ENCODE results near the gene ACSL5. TPM values are rescaled to one million over a fixed set of nuclear protein-coding genes. Genes with fewer than 3 reads are reported as not detected.
A peak's percentile ranks its signal among the peaks of the same experiment; 100 is the strongest.
"Not testable (repeated sequence)": the region's sequence is repeated elsewhere in the genome, so short reads cannot be mapped to it uniquely, and the experiment has no call there.

The ACSL5 gene
- total RNA-seq, 1 donor from 2014 or later: 46.7 TPM

DNA sequence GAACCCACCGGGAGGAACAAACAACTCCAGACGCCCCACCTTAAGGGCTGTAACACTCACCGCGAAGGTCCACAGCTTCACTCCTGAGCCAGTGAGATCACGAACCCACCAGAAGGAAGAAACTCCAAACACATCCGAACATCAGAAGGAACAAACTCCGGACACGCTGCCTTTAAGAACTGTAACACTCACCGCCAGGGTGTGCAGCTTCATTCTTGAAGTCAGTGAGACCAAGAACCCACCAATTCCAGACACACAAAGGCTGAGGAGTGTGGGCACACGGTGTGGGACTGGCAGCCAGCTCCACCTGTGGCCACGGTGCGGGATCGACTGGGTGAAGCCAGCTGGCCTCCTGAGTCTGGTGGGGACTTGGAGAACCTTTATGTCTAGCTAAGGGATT lies 2.6 kb upstream of the ACSL5 start:
- intact Hi-C loops (cut with micrococcal nuclease); H3K27me3 Mint-ChIP-seq (ENCODE audit: insufficient read depth); DNase-seq (ENCODE audit: low spot score); H3K9me3 Mint-ChIP-seq; H3K36me3 Mint-ChIP-seq (ENCODE audit: low read depth); H3K4me3 Mint-ChIP-seq; H3K27ac Mint-ChIP-seq: not testable (repeated sequence)
- peaks cover 25% of the 10 kb centered on the region for H3K4me1 Mint-ChIP-seq (ENCODE audit: low read depth)

DNA sequence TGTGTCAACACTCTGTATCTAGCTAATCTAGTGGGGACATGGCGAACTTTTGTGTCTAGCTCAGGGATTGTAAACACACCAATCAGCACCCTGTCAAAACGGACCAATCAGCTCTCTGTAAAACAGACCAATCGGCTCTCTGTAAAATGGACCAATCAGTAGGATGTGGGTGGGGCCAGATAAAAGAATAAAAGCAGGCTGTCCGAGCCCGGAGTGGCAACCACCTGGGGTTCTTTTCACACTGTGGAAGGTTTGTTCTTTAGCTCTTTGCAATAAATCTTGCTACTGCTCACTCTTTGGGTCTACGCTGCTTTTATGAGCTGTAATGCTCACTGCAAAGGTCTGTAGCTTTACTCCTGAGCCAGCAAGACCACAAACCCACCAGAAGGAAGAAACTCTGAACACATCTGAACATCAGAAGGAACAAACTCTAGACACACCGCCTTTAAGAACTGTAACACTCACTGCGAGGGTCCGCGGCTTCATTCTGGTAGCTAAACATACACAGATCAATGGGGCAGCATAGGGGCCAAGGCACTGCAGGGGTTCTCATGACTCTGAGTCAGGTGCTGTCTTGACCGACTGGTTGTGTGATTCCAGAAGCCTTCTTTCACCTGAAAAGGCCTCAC lies 1.6 kb upstream of the ACSL5 start:
- intact Hi-C loops (cut with micrococcal nuclease); DNase-seq (ENCODE audit: low spot score); H3K9me3 Mint-ChIP-seq; H3K27me3 Mint-ChIP-seq (ENCODE audit: insufficient read depth); H3K4me3 Mint-ChIP-seq; H3K36me3 Mint-ChIP-seq (ENCODE audit: low read depth); H3K27ac Mint-ChIP-seq: not testable (repeated sequence)
- peaks cover 32% of the 10 kb centered on the region for H3K4me1 Mint-ChIP-seq (ENCODE audit: low read depth)

DNA sequence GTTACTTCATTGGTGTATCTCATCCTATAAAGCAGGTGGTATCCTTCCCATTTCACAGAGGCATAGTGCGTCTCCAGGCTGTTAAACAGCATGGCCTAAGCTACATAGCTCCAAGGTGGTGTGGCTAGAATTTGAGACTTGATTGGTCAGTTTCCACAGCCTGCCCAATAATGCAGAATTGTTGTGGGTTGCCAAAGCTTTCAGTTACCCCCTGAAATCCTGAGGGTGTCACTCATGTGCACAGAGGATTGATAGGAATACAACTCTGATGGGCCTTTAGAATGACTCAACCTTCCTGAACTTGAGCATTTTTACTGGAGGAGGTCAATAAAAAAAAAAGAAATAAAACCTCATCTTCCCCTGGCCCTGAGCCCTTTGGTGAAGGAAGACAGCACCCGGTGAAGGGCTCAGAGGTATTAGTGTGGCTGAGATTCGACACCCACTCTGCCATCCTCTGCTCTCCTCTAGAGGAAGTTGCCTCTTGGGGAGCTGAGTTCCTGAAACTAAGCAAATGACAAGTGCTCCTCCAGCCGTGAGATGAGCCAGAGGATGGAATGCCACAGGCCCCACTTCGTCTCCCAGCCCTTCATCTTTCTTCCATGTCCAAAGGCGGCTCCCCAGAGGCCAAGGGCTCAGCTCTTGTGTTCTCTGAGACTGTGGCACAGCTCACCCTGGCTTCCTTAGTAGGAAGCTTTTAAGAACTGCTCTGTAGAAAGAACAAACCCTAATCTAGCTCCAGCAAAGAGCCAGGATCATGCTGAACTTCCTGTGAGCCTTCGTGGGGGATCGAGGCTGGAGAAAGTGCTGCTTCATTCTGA lies 1.0 kb downstream of the ACSL5 start:
- intact Hi-C loops (cut with micrococcal nuclease): loop anchor here (1.0 to 5.0 kb wide), 3 partner anchors 60 to 193 kb away; partner anchors contain the start of genes GPAM and VTI1A
- peak overlapping the region; percentile 100 for H3K27ac Mint-ChIP-seq
- H3K4me1 Mint-ChIP-seq (ENCODE audit: low read depth): peaks cover 43% of the 10 kb centered on the region
- peak; percentile 7 for DNase-seq (ENCODE audit: low spot score)
- peak overlapping the region; percentile 100 for H3K4me3 Mint-ChIP-seq
- peaks cover 10% of the 10 kb centered on the region for H3K36me3 Mint-ChIP-seq (ENCODE audit: low read depth)
- H3K9me3 Mint-ChIP-seq: no peaks in the 10 kb centered on the region
- H3K27me3 Mint-ChIP-seq (ENCODE audit: insufficient read depth): no peaks in the 10 kb centered on the region

DNA sequence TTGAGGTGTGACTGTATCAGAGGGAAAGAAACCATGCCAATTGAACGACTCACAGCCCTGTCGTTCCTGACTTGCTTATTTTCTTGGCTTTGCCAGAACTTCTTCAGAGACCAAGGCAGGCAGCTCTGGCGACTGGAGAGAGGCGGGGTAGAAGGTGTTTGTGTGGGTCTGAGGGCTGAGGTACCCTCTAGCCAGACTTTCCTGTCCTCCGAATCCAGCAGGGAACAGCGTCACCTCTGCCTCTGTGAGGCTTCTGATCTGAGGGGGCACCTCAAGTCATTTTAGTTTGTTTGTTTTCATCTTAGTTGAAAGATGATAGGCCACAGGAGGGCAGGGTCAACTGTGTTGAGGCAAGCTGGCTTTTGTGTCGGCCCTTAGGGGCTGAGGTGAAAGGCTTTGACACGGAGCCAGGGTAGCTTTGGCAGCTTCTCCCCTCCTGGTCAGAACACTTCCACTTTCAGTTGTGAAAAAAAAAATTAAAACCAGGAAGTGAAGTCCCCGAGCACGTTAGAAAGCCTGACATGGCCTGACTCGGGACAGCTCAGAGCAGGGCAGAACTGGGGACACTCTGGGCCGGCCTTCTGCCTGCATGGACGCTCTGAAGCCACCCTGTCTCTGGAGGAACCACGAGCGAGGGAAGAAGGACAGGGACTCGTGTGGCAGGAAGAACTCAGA lies 1.9 kb downstream of the ACSL5 start:
- Mint-ChIP-seq H3K27ac (peak overlapping the region; percentile 100), H3K4me3 (peak overlapping the region; percentile 100), H3K4me1 (ENCODE audit: low read depth) (peaks cover 53% of the 10 kb centered on the region), H3K9me3 (no peaks in the 10 kb centered on the region), H3K27me3 (ENCODE audit: insufficient read depth) (no peaks in the 10 kb centered on the region), H3K36me3 (ENCODE audit: low read depth) (peaks cover 18% of the 10 kb centered on the region)
- intact Hi-C loops (cut with micrococcal nuclease): loop anchor here (1.0 to 5.0 kb wide), 4 partner anchors 13 to 194 kb away; partner anchors contain the start of genes GPAM and VTI1A
- peak; percentile 54 for DNase-seq (ENCODE audit: low spot score)

DNA sequence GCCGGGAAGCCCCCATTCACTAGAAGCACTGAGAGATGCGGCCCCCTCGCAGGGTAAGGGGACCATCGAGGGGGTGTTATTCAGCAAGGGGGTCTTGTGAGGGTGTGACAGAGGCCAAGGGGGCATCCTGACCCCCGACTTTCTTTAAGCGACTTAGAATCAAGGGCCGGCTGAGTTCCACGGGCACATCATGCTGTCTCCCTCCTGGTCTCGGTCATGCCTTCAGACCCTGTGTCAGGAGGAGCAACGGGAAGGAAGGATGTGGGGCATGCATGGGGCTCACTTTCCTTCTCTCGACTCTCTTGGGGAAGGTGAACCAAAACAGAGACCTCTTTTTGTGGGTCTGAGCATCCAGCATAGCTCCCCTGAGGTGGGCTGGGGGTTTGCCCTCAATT lies 2.5 kb downstream of the ACSL5 start:
- H3K4me1 Mint-ChIP-seq (ENCODE audit: low read depth): peaks cover 57% of the 10 kb centered on the region
- intact Hi-C loops (cut with micrococcal nuclease): loop anchor here (1.0 to 5.0 kb wide), 2 partner anchors 13 to 194 kb away; partner anchors contain the start of gene GPAM
- H3K27me3 Mint-ChIP-seq (ENCODE audit: insufficient read depth): no peaks in the 10 kb centered on the region
- H3K36me3 Mint-ChIP-seq (ENCODE audit: low read depth): peaks cover 23% of the 10 kb centered on the region
- peak overlapping the region; percentile 100 for H3K4me3 Mint-ChIP-seq
- peak overlapping the region; percentile 100 for H3K27ac Mint-ChIP-seq
- no peaks in the 10 kb centered on the region for H3K9me3 Mint-ChIP-seq
- DNase-seq (ENCODE audit: low spot score): no peak

DNA sequence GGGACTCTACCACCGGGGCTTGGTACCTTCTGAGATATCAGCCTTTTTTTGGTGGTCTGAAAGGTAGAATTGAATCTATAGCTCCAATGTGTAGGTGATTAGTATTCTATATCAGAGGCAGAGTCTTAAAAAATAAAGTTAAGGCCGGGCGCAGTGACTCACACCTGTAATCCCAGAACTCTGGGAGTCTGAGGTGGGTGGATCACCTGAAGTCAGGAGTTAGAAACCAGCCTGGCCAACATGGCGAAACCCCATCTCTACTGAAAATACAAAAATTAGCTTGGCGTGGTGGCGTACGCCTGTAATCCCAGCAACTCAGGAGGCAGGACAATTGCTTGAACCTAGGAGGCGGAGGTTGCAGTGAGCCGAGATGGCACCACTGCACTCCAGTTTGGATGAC lies 3.2 kb downstream of the ACSL5 start:
- H3K27ac Mint-ChIP-seq; DNase-seq (ENCODE audit: low spot score); H3K27me3 Mint-ChIP-seq (ENCODE audit: insufficient read depth); H3K9me3 Mint-ChIP-seq: not testable (repeated sequence)
- intact Hi-C loops (cut with micrococcal nuclease): loop anchor here (5.0 kb wide), 1 partner anchor 195 kb away; the partner anchor contains the start of gene GPAM
- H3K36me3 Mint-ChIP-seq (ENCODE audit: low read depth): peaks cover 23% of the 10 kb centered on the region
- H3K4me3 Mint-ChIP-seq: peak overlapping the region; percentile 80
- peaks cover 57% of the 10 kb centered on the region for H3K4me1 Mint-ChIP-seq (ENCODE audit: low read depth)

DNA sequence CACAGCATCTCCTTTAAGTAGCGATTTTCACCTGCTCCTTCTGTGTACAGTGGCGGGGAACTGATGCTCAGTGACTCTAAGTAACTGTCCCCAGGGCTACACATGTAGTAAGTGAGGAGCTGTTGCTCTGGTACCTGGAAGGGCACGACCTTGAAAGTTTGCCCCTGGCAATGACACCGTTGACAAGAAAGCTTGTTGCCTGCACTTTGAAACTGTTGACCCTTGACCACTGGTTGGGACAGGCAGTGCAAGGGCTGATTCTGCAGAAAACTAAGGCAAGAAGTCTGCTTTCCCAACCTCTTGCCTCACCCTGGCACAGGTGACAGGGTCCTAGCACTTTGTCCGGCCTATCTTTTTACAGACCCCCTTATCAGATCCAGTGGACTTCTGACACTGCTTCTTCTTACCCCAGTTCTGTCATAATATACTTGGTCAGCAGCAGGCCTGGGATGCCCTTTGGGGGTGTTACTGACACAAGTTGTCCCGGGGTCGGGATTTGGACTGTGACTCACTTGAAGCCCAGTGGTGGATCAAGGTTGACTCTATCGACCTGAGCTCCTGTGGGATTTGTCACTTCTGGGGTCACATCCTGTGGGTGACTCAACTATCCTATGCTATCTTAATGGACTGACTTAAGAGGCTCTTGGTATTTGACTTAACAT lies 5.8 kb downstream of the ACSL5 start:
- DNase-seq (ENCODE audit: low spot score): no peak
- peaks cover 55% of the 10 kb centered on the region for H3K4me1 Mint-ChIP-seq (ENCODE audit: low read depth)
- peaks cover 34% of the 10 kb centered on the region for H3K36me3 Mint-ChIP-seq (ENCODE audit: low read depth)
- no peak overlapping the region for H3K4me3 Mint-ChIP-seq
- H3K27me3 Mint-ChIP-seq (ENCODE audit: insufficient read depth): no peaks in the 10 kb centered on the region
- H3K9me3 Mint-ChIP-seq: no peaks in the 10 kb centered on the region
- H3K27ac Mint-ChIP-seq: no peak overlapping the region
- intact Hi-C loops (cut with micrococcal nuclease): loop anchor here (5.0 to 10.0 kb wide), 2 partner anchors 197 to 1475 kb away; partner anchors contain the start of genes DCLRE1A, GPAM and NHLRC2

DNA sequence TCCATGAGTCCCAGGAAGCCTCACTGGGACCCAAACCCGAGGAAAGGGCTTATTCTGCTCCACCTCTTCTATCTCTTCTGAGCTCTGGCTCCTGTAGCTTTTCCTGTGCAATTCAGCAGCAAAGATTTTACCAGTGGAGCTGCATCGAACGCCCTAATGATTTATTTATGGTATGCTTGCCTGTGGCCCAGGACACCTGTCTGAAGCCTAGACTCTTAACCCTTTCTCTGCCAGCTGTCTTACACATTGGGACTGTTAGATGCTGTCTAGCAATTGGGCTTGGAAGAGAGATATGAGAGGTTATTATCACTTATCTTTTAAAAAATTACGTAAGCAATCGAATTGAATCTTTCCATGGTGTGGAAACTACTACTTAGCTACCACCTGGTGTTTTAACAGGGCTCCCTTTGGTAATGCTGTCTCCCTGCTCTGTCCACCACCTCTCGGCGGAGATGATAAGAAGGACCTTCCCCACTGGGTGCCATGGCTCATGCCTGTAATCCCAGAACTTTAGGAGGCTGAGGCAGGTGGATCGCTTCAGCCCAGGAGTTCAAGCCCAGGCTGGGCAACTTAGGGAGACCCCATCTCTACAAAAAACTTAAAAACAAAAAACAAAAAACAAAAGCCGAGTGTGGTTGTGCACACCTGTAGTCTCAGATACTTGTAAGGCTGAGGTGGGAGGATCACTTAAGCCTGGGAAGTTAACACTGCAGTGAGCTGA lies 8.8 kb downstream of the ACSL5 start:
- Mint-ChIP-seq H3K36me3 (ENCODE audit: low read depth) (peaks cover 32% of the 10 kb centered on the region), H3K9me3 (no peaks in the 10 kb centered on the region), H3K27ac (no peak overlapping the region), H3K4me1 (ENCODE audit: low read depth) (peaks cover 50% of the 10 kb centered on the region), H3K4me3 (no peak overlapping the region), H3K27me3 (ENCODE audit: insufficient read depth) (no peaks in the 10 kb centered on the region)
- DNase-seq (ENCODE audit: low spot score): no peak
- intact Hi-C loops (cut with micrococcal nuclease): loop anchor here (10.0 kb wide), 1 partner anchor 1472 kb away; the partner anchor contains the start of genes DCLRE1A and NHLRC2

DNA sequence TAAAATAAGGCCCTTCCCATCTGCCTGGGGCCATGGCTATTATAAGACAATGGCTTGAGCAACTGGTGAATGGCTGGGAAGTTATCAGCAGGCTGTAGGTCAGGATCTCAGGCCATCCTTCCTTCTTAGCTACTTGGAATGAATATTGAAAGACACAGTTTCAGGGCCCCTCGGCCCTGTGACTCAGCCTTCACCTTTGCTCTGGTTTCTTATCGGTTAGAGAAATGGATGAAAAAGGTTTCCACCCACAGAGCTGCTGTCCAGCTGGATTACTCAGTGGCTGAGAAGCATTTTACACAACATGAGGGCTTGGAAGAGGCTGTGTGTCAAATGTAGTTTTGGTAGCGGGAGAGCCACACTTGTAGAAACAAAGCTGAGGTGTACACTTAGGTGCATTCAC lies 9.4 kb downstream of the ACSL5 start:
- intact Hi-C loops (cut with micrococcal nuclease): loop anchor here (10.0 kb wide), 1 partner anchor 1471 kb away; the partner anchor contains the start of genes DCLRE1A and NHLRC2
- Mint-ChIP-seq H3K4me3 (no peak overlapping the region), H3K4me1 (ENCODE audit: low read depth) (peaks cover 49% of the 10 kb centered on the region), H3K36me3 (ENCODE audit: low read depth) (peaks cover 31% of the 10 kb centered on the region), H3K27me3 (ENCODE audit: insufficient read depth) (no peaks in the 10 kb centered on the region), H3K9me3 (no peaks in the 10 kb centered on the region), H3K27ac (peak overlapping the region; percentile 25)
- DNase-seq (ENCODE audit: low spot score): no peak

DNA sequence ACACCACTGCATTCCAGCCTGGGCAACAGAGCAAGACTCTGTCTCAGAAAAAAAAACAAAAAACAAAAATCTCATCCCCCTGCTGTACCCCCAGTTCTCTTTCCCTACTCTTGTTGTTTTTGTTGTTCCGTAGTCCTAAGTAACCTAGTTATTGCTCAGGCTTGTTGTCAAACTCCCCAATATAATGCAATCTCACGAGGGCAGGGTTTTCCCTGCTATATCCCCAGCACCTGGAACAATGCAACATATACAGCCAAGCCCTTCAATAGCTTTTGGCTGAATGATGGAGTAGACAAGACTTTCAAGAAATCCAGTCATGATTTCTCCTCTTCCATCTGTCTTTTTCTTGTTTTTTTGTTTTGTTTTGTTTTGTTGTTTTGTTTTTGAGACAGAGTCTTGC lies 10.2 kb downstream of the ACSL5 start:
- peaks cover 35% of the 10 kb centered on the region for H3K36me3 Mint-ChIP-seq (ENCODE audit: low read depth)
- no peak overlapping the region for H3K4me3 Mint-ChIP-seq
- H3K4me1 Mint-ChIP-seq (ENCODE audit: low read depth): peaks cover 57% of the 10 kb centered on the region
- no peaks in the 10 kb centered on the region for H3K9me3 Mint-ChIP-seq
- intact Hi-C loops (cut with micrococcal nuclease): loop anchor here (10.0 kb wide), 1 partner anchor 1471 kb away; the partner anchor contains the start of genes DCLRE1A and NHLRC2
- no peaks in the 10 kb centered on the region for H3K27me3 Mint-ChIP-seq (ENCODE audit: insufficient read depth)
- no peak for DNase-seq (ENCODE audit: low spot score)
- no peak overlapping the region for H3K27ac Mint-ChIP-seq

DNA sequence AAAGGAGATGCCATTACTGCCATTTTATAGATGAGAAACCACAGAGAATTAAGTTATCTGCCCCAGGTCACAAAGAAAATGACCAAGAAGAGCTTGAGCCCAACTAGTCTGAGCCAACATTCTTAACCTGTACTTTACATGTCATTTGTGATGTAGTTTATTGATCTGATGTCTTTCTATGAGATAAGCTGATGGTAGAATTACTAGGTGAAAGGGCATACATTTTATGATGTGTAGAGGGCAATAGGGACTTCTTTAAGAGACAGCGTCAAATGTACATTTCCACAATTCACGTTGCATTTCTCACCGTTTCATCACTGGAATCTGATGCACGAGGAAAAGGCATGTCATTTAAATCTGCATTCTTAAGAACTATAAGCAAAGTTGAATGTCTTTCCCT lies 11.3 kb downstream of the ACSL5 start:
- Mint-ChIP-seq H3K36me3 (ENCODE audit: low read depth) (peaks cover 30% of the 10 kb centered on the region), H3K27me3 (ENCODE audit: insufficient read depth) (no peaks in the 10 kb centered on the region), H3K27ac (no peak overlapping the region), H3K9me3 (no peaks in the 10 kb centered on the region), H3K4me1 (ENCODE audit: low read depth) (peaks cover 62% of the 10 kb centered on the region), H3K4me3 (no peak overlapping the region)
- DNase-seq (ENCODE audit: low spot score): no peak
- intact Hi-C loops (cut with micrococcal nuclease): loop anchor here (5.0 to 10.0 kb wide), 2 partner anchors 1470 to 1958 kb away; partner anchors contain the start of genes DCLRE1A and NHLRC2

All from activated T-helper 1 cell treated with anti-CD3 and anti-CD28 coated beads, Interleukin-12 subunit alpha, Interleukin-12 subunit beta, Interleukin-2, Interleukin-4 antibody, amounts not matched to agents 30 ng/mL and 10 ng/mL and 1 ng/mL, durations not matched to agents 14 hours and 24 hours and 36 hours (primary cell).